Measurements from ENCODE around the gene HIVEP3.

HIVEP3 gene

GRCh38 chr1:41523949-41524675, 394.6 kb downstream of the HIVEP3 start:
- DNase-seq = no peak

- no peak for DNase-seq
Observed at GRCh38 chr1:41523071-41523470, 395.7 kb downstream of the HIVEP3 start.

- no peak for DNase-seq
Observed at GRCh38 chr1:41521766-41522165, 397.0 kb downstream of the HIVEP3 start.

- DNase-seq = no peak
Observed at GRCh38 chr1:41520951-41521752, 397.6 kb downstream of the HIVEP3 start.

GRCh38 chr1:41519667-41520066, 399.1 kb downstream of the HIVEP3 start:
- no peak for DNase-seq

GRCh38 chr1:41518471-41518870, 400.3 kb downstream of the HIVEP3 start:
- no peak for DNase-seq

GRCh38 chr1:41517062-41517438, 401.7 kb downstream of the HIVEP3 start:
- DNase-seq = no peak

- peak; percentile 38 for DNase-seq
Observed at GRCh38 chr1:41516168-41517061, 402.3 kb downstream of the HIVEP3 start.

GRCh38 chr1:41515778-41516167, 402.9 kb downstream of the HIVEP3 start:
- DNase-seq = no peak

- no peak for DNase-seq
Observed at GRCh38 chr1:41515131-41515678, 403.5 kb downstream of the HIVEP3 start.

GRCh38 chr1:41514381-41514780, 404.3 kb downstream of the HIVEP3 start:
- DNase-seq = no peak

- DNase-seq = peak; percentile 33
Observed at GRCh38 chr1:41513383-41513735, 405.4 kb downstream of the HIVEP3 start.

- no peak for DNase-seq
Observed at GRCh38 chr1:41512701-41513382, 405.9 kb downstream of the HIVEP3 start.

GRCh38 chr1:41511239-41511540, 407.5 kb downstream of the HIVEP3 start:
- DNase-seq = no peak

GRCh38 chr1:41510531-41511238, 408.0 kb downstream of the HIVEP3 start:
- DNase-seq = no peak

GRCh38 chr1:41509270-41509671, 409.5 kb downstream of the HIVEP3 start:
- no peak for DNase-seq

- no peak for DNase-seq
Observed at GRCh38 chr1:41508290-41508689, 410.4 kb downstream of the HIVEP3 start.

- no peak for DNase-seq
Observed at GRCh38 chr1:41507836-41508235, 410.9 kb downstream of the HIVEP3 start.

GRCh38 chr1:41507110-41507720, 411.5 kb downstream of the HIVEP3 start:
- no peak for DNase-seq

- no peak for DNase-seq
Observed at GRCh38 chr1:41504114-41505035, 414.3 kb downstream of the HIVEP3 start.

All from activated T-cell treated with anti-CD3 and anti-CD28 coated beads for 4 hours (primary cell).